HL-60 (cell line): ENCODE measurements around the gene ACTA1.

Experiments
- CTCF ChIP-seq: IDR thresholded peaks from one replicate; pipeline ENCODE4 v1.5.1; 2011; ENCODE audit warnings: low read length, control low read depth, inconsistent platforms; ENCODE audit not compliant: insufficient read depth
- REST ChIP-seq: IDR thresholded peaks from 2 replicates; pipeline ENCODE4 v1.6.1; 2012; ENCODE audit warnings: low read depth; ENCODE audit not compliant: insufficient replicate concordance
- SPI1 ChIP-seq: IDR thresholded peaks from 2 replicates; pipeline ENCODE4 v1.6.1; 2012; ENCODE audit warnings: low read depth, mild to moderate bottlenecking, borderline replicate concordance

- no peak for TF ChIP-seq CTCF
- no peak for TF ChIP-seq REST
- no peak for TF ChIP-seq SPI1
These were observed 13.9 kb upstream of the ACTA1 start for GRCh38 chr1:229447809-229448252.
